SK-N-MC (cell line): ENCODE measurements around the gene CDH4.

Experiments
- EZH2 ChIP-seq: fragments of 200-600 bp; sonication (generic); IDR thresholded peaks from one replicate; pipeline ENCODE4 v1.6.1; 2017; ENCODE audit warnings: antibody characterized with exemption
- POLR2AphosphoS5 ChIP-seq: IDR thresholded peaks from 2 replicates; pipeline ENCODE4 v1.6.1; 2012; ENCODE audit warnings: mild to moderate bottlenecking, low read depth, low read length, borderline replicate concordance

- no peak for TF ChIP-seq EZH2
- no peak for TF ChIP-seq POLR2AphosphoS5
These were observed 682.1 kb downstream of the CDH4 start for GRCh38 chr20:61933951-61934715.
